ENCODE data around the gene NPC1. TPM values are rescaled to one million over a fixed set of nuclear protein-coding genes. Genes with fewer than 3 reads are reported as not detected.

The NPC1 gene
- total RNA-seq, 1 donor from 2014 or later, result 30.2 TPM

DNA sequence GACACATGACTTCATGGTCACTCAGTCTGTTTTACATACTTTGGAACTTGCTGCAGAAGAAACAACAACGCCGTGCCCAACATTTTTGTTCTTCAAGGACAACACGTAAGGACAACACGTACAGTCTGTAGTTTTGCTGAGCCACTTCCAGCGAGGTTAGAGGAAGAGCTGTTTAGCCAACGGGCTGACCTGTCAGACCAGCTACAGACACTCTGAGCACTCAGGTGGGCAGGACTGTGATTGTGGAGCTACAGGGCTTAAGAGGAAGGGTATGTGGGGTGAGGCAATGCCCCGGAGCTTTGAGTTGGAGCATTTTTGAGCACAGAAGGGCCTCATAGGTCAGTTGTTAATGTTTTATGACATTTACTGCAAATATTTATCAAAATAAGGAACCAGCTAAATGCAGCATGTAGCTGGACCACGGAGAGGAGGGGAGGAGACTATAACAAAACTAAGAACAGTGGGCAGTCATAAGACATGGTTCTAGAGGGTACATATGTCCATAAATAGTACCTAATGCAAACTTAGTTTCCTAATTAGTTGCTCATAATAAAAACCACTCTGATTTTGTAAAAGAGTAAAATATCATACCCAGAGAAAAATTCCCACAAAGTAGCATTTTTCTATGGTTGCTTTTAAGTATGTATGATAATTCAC, 26.3 kb upstream of the NPC1 start:
- FAIRE-seq, result no peak
- no peak for DNase-seq (ENCODE audit: low spot score in 2 of 2)

DNA sequence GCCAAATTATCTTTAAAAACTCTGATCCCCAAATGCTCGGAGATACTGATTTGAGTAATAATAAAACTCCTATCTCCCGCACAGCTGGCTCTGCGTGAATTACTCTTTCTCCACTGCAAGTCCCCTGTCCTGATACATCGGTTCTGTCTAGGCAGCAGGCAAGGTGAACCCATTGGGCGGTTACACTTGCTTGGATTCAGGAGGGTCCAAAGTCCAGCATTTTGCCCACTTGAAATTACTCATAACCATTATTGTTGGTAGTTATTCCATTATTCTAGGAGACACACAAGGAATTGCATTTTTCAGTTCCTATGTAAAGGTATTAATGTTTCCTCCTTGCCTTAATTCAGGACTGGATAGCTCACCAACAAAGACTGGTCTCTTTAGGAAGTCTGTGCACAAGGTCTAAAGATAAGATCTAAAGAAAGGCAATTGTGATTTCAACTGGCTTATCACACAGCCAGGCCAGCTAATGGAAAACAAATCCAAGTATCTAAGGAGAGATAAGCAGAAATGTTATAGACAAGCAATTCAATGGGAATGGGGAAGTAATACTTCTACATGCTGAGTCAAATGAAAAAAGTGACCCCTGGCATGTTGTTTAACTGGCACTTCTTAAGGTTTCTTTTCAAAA, 23.2 kb upstream of the NPC1 start:
- DNase-seq (ENCODE audit: low spot score in 2 of 2), result no peak
- no peak for FAIRE-seq

DNA sequence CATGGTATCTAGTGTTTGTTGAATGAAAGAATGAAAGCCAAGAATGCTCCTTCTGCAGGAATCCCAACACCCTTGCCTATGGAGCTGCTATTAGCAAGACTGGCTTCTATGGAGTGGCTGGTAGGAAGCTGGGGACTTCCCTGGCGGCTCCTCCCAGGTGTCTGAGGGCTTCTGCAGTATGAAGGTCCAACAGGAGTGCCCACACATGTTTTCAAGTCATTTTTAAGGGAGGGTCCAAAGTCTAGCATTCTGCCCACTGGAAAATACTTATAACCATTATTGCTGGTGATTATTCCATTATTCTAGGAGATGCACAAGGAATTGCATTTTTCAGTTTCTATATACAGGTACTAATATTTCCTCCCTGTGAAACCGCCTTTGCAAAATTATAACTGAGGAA, 21.9 kb upstream of the NPC1 start:
- FAIRE-seq, result no peak
- DNase-seq (ENCODE audit: low spot score in 2 of 2), result no peak

DNA sequence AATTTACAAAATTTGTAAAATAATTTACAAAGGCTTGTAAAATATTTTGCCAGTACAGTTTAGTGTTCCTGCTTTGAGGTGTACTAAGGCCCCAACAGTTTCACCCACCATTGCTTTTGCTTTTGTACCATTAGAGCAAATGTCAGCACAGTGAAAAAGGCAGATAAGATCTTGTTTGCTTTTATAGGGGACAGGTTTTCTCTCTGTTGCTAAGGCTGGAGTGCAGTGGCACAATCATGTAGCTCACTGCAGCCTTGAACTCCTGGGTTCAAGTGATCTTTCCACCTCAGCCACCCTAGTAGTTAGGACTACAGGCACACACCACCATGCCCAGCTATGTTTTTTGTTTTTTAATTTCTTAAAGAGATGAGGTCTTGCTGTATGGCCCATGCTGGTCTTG, 19.6 kb upstream of the NPC1 start:
- FAIRE-seq (no peak), DNase-seq (ENCODE audit: low spot score in 2 of 2) (no peak)

DNA sequence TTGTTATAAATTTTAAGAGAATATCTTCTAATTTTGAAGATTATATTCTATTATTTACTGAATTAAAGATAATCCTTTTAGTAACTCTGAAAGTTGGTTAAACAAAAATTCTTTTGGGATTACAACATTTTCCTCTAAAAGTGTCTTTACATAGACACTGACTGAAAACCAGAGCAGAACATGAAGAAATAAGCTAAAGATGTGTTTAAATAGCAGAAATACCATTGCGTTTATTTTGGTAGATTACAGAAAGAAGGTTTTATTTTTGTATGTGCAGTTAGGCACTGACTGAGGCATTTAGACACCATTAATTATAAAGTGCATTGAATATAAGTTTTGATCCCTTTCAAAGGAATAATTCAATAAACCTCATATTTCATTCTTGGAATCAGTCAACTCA, 13.5 kb upstream of the NPC1 start:
- DNase-seq (ENCODE audit: low spot score in 2 of 2) (no peak), FAIRE-seq (no peak)

- DNase-seq (ENCODE audit: low spot score in 2 of 2) (no peak), FAIRE-seq (no peak)
Observed at GRCh38 chr18:23596183-23596582, 9.9 kb upstream of the NPC1 start.

- FAIRE-seq (no peak), DNase-seq (ENCODE audit: low spot score in 2 of 2) (no peak)
Observed at GRCh38 chr18:23595591-23595990, 9.3 kb upstream of the NPC1 start.

DNA sequence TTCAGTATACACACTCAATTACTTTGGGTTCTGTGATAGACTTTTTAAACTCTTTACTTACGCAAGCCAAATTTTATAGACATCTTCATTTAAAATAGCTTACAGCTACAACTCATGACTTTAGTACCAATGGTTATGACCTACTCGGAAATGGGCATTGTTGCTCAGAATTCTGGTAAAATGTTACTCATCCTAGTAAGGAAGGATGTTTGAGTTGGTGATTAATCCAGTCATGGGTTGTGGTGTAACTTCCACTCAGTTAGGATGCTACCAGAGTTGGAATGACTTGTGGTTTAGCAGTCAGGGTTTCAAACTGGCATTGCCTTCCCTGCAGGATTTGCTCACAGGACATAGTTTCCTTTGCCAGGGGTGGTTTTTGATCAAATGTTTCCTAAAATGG, 7.4 kb upstream of the NPC1 start:
- FAIRE-seq, result no peak
- no peak for DNase-seq (ENCODE audit: low spot score in 2 of 2)

DNA sequence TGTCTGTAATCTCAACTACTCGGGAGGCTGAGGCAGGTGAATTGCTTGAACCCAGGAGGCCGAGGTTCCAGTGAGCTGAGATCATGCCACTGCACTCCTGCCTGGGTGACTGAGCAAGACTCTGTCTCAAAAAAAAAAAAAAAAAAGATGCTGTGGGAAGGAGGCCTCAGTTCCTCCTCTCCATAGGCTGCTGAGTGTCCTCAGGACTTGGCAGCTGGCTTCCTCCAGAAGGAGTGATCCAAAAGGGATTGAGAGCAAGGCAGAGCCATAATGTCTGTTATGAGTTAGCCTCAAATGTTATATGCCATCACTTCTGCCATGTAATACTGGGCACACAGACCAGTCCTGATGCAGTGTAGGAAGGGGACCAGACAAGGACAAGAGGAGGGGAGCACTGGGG, 6.6 kb upstream of the NPC1 start:
- no peak for DNase-seq (ENCODE audit: low spot score in 2 of 2)
- no peak for FAIRE-seq

DNA sequence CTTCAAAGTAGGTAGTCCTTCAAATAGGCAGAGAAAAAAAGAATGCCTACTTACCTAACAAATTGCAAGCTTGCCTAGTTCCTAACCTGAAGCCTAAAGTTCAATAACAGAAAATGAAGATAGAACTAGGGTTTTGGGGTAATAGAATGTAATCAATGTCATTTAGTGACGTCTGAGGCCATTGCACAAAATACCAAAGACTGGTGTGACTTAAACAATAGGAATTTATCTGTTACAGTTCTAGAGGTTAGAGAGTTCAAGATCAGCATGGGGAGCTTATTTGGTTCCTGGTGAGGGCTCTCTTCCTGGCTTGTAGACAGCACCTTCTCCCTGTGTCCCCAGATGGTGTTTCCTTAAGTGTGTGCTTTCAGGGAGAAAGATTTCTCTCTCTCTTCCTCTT, 4.7 kb upstream of the NPC1 start:
- DNase-seq (ENCODE audit: low spot score in 2 of 2) (no peak), FAIRE-seq (no peak)

GRCh38 chr18:23588836-23589560, 2.7 kb upstream of the NPC1 start:
- no peak for DNase-seq (ENCODE audit: low spot score in 2 of 2)
- no peak for FAIRE-seq

GRCh38 chr18:23587220-23587642, 925 bp upstream of the NPC1 start:
- no peak for FAIRE-seq

DNA sequence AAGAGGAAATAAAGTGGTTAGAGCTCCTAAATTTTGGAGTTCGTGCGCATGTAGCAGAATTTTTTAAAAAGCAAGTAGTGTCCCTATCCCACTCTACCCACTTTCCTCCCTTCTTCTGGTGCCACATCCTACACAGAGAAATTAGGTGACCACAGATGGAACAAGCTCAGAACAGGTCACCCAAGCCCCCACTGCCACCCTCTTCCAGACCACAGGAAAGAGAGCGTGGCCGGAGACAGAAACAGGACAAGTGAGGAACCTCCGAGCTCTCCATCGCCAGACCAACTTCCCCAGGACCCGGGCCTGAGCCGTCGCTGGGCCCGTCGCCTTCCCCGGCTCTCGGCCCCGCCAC, 433 bp downstream of the NPC1 start:
- FAIRE-seq (no peak), DNase-seq (ENCODE audit: low spot score in 2 of 2) (no peak)

More at GRCh38 chr18:23587220-23587642, 925 bp upstream of the NPC1 start:
- no peak for DNase-seq (ENCODE audit: low spot score in 2 of 2)

DNA sequence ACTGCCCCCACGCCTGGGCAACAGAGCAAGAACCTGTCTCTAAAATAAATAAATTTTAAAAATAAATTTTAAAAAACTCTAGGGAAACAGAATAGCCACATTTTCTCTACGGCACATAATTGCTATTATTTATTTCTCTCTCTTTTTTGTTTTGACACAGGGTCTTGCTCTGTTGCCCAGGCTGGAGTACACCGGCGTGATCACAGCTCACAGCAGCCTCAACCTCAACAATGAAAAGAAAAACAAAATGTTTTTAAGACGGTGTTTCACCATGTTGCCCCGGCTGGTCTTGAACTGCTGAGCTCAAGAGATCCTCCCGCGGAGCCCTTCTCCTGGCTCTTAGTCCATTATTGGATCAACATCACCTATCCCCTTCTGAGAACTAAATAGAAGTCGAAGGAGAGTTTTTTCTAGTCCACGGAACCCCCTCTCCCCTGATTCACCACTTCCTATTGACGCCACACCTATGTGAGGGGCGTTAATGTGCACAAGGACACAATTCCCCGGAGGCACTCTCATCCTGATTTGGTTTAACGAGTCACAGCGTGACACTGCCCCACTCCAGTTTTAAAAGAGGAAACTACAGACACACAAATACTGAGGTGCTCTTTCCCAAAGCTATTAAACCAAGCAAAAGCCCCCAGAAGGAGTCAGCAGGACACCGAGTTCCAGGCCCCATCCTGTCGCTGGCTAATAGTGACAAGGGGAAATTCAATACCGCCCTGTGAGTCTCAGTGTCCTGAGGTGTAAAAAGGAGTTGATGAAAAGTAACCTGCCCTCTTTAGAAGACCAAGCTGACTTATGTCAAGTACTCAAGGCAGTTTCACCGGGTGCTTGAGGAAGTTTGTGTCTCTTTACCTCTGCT, 1.1 kb downstream of the NPC1 start:
- DNase-seq (ENCODE audit: low spot score in 2 of 2), result no peak
- FAIRE-seq, result no peak

DNA sequence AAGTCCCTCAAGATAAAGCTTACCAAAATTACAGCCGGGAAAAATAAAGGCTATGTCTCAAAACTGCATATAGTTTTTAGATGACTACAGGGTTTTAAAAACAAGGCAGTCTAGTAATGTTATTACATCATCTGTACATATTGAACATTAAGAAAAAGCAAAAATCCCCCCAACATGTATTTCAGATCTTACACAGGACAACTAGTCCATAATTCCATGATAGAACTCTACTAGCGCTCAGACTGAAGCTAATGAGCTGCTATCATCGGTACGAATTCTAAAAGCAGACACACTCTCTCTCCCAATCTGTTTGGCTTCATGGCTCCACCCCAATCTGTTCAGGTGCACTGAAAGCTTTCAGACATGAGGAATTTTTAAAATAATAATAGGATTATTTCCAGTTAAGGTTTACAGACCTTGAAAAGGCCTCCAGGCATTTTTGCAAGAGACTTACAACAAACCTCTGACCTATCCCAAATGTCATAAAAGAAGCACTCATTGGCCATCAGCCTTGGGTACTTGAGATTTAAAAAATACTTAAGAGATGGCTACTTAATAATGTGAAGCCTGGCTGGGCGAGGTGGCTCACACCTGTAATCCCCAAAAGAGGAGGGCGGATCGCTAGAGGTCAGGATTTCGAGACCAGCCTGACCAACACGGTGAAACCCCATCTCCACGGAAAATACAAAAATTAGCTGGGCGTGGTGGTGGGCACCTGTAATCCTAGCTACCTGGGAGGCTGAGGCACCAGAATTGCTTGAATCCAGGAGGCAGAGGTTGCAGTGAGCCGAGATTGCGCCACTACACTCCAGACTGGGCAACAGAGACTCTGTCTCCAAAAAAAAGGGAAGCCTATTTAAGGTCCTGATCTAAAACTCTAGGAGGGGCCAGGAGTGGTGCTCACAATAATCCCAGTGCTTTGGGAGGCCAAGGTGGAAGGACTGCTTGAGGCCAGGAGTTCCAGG, 2.0 kb downstream of the NPC1 start:
- FAIRE-seq (no peak), DNase-seq (ENCODE audit: low spot score in 2 of 2) (no peak)

GRCh38 chr18:23583071-23583865, 3.0 kb downstream of the NPC1 start:
- FAIRE-seq (no peak), DNase-seq (ENCODE audit: low spot score in 2 of 2) (peak; percentile 28 to 70)

- FAIRE-seq (no peak), DNase-seq (ENCODE audit: low spot score in 2 of 2) (no peak)
Observed at GRCh38 chr18:23580677-23581367, 5.5 kb downstream of the NPC1 start.

DNA sequence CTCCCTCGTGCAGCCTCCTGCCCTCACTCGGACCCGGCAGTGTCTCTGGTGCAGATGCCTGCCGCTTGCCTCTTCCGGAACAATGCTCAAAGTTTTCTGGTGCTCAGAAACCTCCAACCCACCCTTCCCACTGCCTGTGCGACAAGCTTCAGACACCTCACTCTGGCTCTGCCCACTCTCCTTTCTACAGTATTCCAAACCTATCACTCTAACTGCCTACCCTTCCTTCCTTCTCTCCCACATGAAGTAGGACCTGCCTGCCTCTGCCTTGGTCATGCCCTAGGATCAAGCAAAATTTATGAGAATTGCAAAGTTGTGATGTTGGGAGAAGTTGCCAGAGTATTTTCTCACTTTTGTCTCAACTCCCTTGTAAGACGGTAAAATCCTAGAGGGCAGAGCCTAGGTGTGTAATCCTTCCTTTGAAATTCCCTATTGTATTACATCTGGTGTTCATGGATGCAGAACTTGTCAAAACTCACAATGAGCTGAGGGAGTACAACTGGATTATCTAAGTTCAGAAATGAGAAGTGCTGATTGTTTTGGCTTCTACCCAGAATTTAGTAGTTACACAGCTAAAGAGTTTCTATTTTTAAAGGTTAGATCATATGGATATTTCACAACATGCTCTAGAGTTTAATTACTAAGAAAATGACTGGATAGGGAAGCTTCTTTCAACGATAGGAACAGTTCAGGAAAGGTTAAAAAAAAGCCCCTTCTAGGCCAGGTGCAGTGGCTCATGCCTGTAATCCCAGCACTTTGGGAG, 7.2 kb downstream of the NPC1 start:
- FAIRE-seq (no peak), DNase-seq (ENCODE audit: low spot score in 2 of 2) (no peak)

All from frontal cortex (tissue), 4 donors.